T-cell (primary cell): ENCODE results near the gene MPZL2. TPM values are rescaled to one million over a fixed set of nuclear protein-coding genes. Genes with fewer than 3 reads are reported as not detected.

ENCODE experiments used
- ATAC-seq, 4 experiments: fragments of 200-7000 bp in 3 of 4; fragments of 150-1000 bp in 1 of 4; cut with Tn5 transposase; replicated peaks in 1 of 4; 1 replicate in 3 of 4; 2 replicates in 1 of 4; pipeline ENCODE4 v1.10.0; 2021; ENCODE audit warnings: moderate library complexity in 3 of 4, mild to moderate bottlenecking in 2 of 4, moderate number of reproducible peaks in 1 of 4
- CTCF ChIA-PET, 2 donors: fragments of 300-600 bp; sonication (Branson Sonifier 250); formaldehyde crosslinking; loops; one replicate each; lab custom pipeline; 2022; ENCODE audit warnings: antibody characterized with exemption in 2 of 2; lab: Charles Lee
- POLR2A ChIA-PET, 2 donors: fragments of 300-600 bp; sonication (Branson Sonifier 250); formaldehyde crosslinking; loops; one replicate each; lab custom pipeline; 2022; ENCODE audit warnings: antibody characterized with exemption in 2 of 2; lab: Charles Lee
- DNase-seq, 35 experiments: peaks; one replicate each; pipeline versions ENCODE4 v3.0.0 to v3.0.0-alpha.2; 2013 to 2023
- H3K27ac ChIP-seq: one replicate; pipeline ENCODE4 v1.5.1; 2013; ENCODE audit warnings: low read length
- H3K27me3 ChIP-seq, 2 experiments: replicated peaks in 1 of 2; 1 replicate in 1 of 2; 2 replicates in 1 of 2; pipeline versions ENCODE4 v1.6.1 to v1.7.0; 2013; ENCODE audit warnings: low read length in 1 of 2, mixed read lengths in 1 of 2; ENCODE audit not compliant: control insufficient read depth in 2 of 2, insufficient read depth in 2 of 2; ENCODE audit errors: extremely low read depth in 1 of 2
- H3K36me3 ChIP-seq, 2 donors: 1 replicate in 1 of 2; 2 replicates in 1 of 2; pipeline versions ENCODE4 v1.6.1 to v1.7.0; 2013; ENCODE audit warnings: low read length in 1 of 2; ENCODE audit not compliant: control insufficient read depth in 2 of 2, insufficient read depth in 1 of 2; ENCODE audit errors: extremely low read depth in 1 of 2
- H3K4me1 ChIP-seq, 2 experiments: 1 replicate in 1 of 2; 2 replicates in 1 of 2; pipeline versions ENCODE4 v1.6.1 to v1.7.0; 2013; ENCODE audit warnings: low read length in 2 of 2, mixed read lengths in 1 of 2; ENCODE audit not compliant: insufficient read depth in 2 of 2, control insufficient read depth in 1 of 2; ENCODE audit errors: extremely low read depth in 1 of 2
- H3K4me3 ChIP-seq, 2 donors: 1 replicate in 1 of 2; 2 replicates in 1 of 2; pipeline versions ENCODE4 v1.5.1 to v1.7.0; 2013; ENCODE audit warnings: mild to moderate bottlenecking in 2 of 2, low read length in 1 of 2, moderate library complexity in 1 of 2; ENCODE audit not compliant: control insufficient read depth in 1 of 2; ENCODE audit errors: extremely low read depth in 1 of 2
- H3K9me3 ChIP-seq: 2 replicates; pipeline ENCODE4 v1.7.0; 2013
- H3K27ac Mint-ChIP-seq, 2 donors: one replicate each; pipeline ENCODE4 v1.8.0; 2020 to 2021; ENCODE audit warnings: mild to moderate bottlenecking in 2 of 2, mixed read lengths in 2 of 2
- H3K27me3 Mint-ChIP-seq, 2 donors: one replicate each; pipeline ENCODE4 v1.8.0; 2021 to 2022; ENCODE audit warnings: mixed read lengths in 2 of 2
- H3K36me3 Mint-ChIP-seq: one replicate; pipeline ENCODE4 v1.8.0; 2021; ENCODE audit warnings: mixed read lengths
- H3K4me1 Mint-ChIP-seq, 3 donors: one replicate each; pipeline ENCODE4 v1.8.0; 2020 to 2022; ENCODE audit warnings: mixed read lengths in 3 of 3, mild to moderate bottlenecking in 1 of 3
- H3K4me3 Mint-ChIP-seq, 3 donors: one replicate each; pipeline ENCODE4 v1.8.0; 2020 to 2022; ENCODE audit warnings: mild to moderate bottlenecking in 3 of 3, mixed read lengths in 3 of 3, moderate library complexity in 3 of 3
- H3K9me3 Mint-ChIP-seq, 3 donors: one replicate each; pipeline ENCODE4 v1.8.0; 2020 to 2022; ENCODE audit warnings: mixed read lengths in 3 of 3
- WGBS: methylation state at CpG from one replicate; pipeline ENCODE4 v1.1.5; 2013; ENCODE audit warnings: missing lambda C conversion rate; ENCODE audit not compliant: insufficient coverage; 5-methylcytosine and 5-hydroxymethylcytosine counted together
- total RNA-seq, 35 experiments: library from RNA in 6 of 35; stranded (reverse) in 6 of 35; fragments of 120-200 nt in 1 of 35; gene quantifications; one replicate each; pipeline versions ENCODE4 v1.2.1 to v1.2.4 and lab custom pipeline; 2013 to 2026

Gene MPZL2
- total RNA-seq, 5 donors from 2014 or later (not counting 1 experiment from before 2014, with no cell fraction given): 0.85 to 5.6 (median 2.0) TPM

- H3K36me3 ChIP-seq: no peaks in the 10 kb centered on the region
- no peak overlapping the region for H3K4me3 Mint-ChIP-seq
- peaks cover 0 to 3% of the 10 kb centered on the region in 2 donors for H3K27me3 Mint-ChIP-seq
- ChIA-PET CTCF (interaction anchor here (0.9 to 2.7 kb wide), 5 partner anchors 35 to 91 kb away, joined by 3 to 15 read pairs (median 4); partner anchors contain the start of gene JAML (in 1 of the 2)), POLR2A (interaction anchor here in 1 of 2 donors (0.6 kb wide), 2 partner anchors 45 to 49 kb away, joined by 3 read pairs; no protein-coding TSS in a partner anchor)
- H3K27ac Mint-ChIP-seq: no peak overlapping the region
- H3K27ac ChIP-seq: no peak overlapping the region
- H3K4me3 ChIP-seq: no peak overlapping the region
- peak in 6 of 35 experiments; percentile 9 to 42 (median 22) for DNase-seq
- no peaks in the 10 kb centered on the region for H3K27me3 ChIP-seq
- peak in 3 of 4 experiments; percentile 29 to 60 (median 36) for ATAC-seq
- H3K9me3 Mint-ChIP-seq: no peaks in the 10 kb centered on the region
- H3K9me3 ChIP-seq: no peaks in the 10 kb centered on the region
- H3K36me3 Mint-ChIP-seq: peaks cover 11% of the 10 kb centered on the region
- WGBS: 80% methylated on average over 1 of the region's 3 CpGs
- peaks cover 26 to 43% (median 30%) of the 10 kb centered on the region in 3 donors for H3K4me1 Mint-ChIP-seq
- peaks cover 8 to 13% of the 10 kb centered on the region in 2 experiments for H3K4me1 ChIP-seq
These were observed 3.7 kb downstream of the MPZL2 start for GRCh38 chr11:118260353-118260752.

GRCh38 chr11:118259138-118259537, 5.0 kb downstream of the MPZL2 start:
- no peaks in the 10 kb centered on the region for H3K9me3 Mint-ChIP-seq

GRCh38 chr11:118258410-118258809, 5.7 kb downstream of the MPZL2 start:
- ChIA-PET CTCF (interaction anchor here in 1 of 2 donors (1.3 to 2.7 kb wide), 2 partner anchors 60 to 107 kb away, joined by 3 to 15 read pairs; no protein-coding TSS in a partner anchor), POLR2A (no interaction called here)
- Histone ChIP-seq H3K9me3 (no peaks in the 10 kb centered on the region), H3K36me3 (no peaks in the 10 kb centered on the region), H3K4me3 (no peak overlapping the region), H3K27ac (no peak overlapping the region), H3K27me3 (no peaks in the 10 kb centered on the region), H3K4me1 (peaks cover 4 to 5% of the 10 kb centered on the region in 2 experiments)
- no peak for DNase-seq
- H3K4me1 Mint-ChIP-seq: peaks cover 13 to 27% (median 17%) of the 10 kb centered on the region in 3 donors
- peaks cover 0 to 3% of the 10 kb centered on the region in 2 donors for H3K27me3 Mint-ChIP-seq
- no peaks in the 10 kb centered on the region for H3K9me3 Mint-ChIP-seq
- no peak overlapping the region for H3K27ac Mint-ChIP-seq
- WGBS: no CpG with 5 or more reads among the region's 1 CpG
- ATAC-seq: peak in 2 of 4 experiments; percentile 29 to 30
- H3K36me3 Mint-ChIP-seq: peaks cover 12% of the 10 kb centered on the region
- no peak overlapping the region for H3K4me3 Mint-ChIP-seq

More at GRCh38 chr11:118259138-118259537, 5.0 kb downstream of the MPZL2 start:
- ATAC-seq (no peak), DNase-seq (no peak)
- Mint-ChIP-seq H3K4me1 (peaks cover 21 to 34% (median 25%) of the 10 kb centered on the region in 3 donors), H3K4me3 (no peak overlapping the region), H3K27me3 (peaks cover 0 to 3% of the 10 kb centered on the region in 2 donors), H3K27ac (no peak overlapping the region), H3K36me3 (peaks cover 12% of the 10 kb centered on the region)
- WGBS: no CpG with 5 or more reads among the region's 1 CpG
- CTCF ChIA-PET: interaction anchor here (0.6 to 2.7 kb wide), 7 partner anchors 25 to 107 kb away, joined by 3 to 15 read pairs (median 4); no protein-coding TSS in a partner anchor
- no peak overlapping the region for H3K27ac ChIP-seq
- no peak overlapping the region for H3K4me3 ChIP-seq
- POLR2A ChIA-PET: interaction anchor here in 1 of 2 donors (0.7 kb wide), 1 partner anchor 208 kb away, joined by 7 read pairs; no protein-coding TSS in a partner anchor
- no peaks in the 10 kb centered on the region for H3K27me3 ChIP-seq
- peaks cover 8 to 11% of the 10 kb centered on the region in 2 experiments for H3K4me1 ChIP-seq
- H3K9me3 ChIP-seq: no peaks in the 10 kb centered on the region
- no peaks in the 10 kb centered on the region for H3K36me3 ChIP-seq

GRCh38 chr11:118252688-118253087, 11.4 kb downstream of the MPZL2 start:
- WGBS: 33% methylated on average over 1 of the region's 3 CpGs
- Mint-ChIP-seq H3K36me3 (peaks cover 10% of the 10 kb centered on the region), H3K4me1 (peaks cover 26 to 41% (median 38%) of the 10 kb centered on the region in 3 donors), H3K9me3 (no peaks in the 10 kb centered on the region), H3K27ac (peak overlapping the region; percentile 99 to 100), H3K27me3 (peaks cover 0 to 2% of the 10 kb centered on the region in 2 donors), H3K4me3 (peak overlapping the region; percentile 98 to 99 (median 99))
- no peaks in the 10 kb centered on the region for H3K36me3 ChIP-seq
- peaks cover 6 to 10% of the 10 kb centered on the region in 2 experiments for H3K4me1 ChIP-seq
- ATAC-seq (no peak), DNase-seq (no peak)
- CTCF ChIA-PET: interaction anchor here in 1 of 2 donors (0.7 to 2.6 kb wide), 6 partner anchors 28 to 101 kb away, joined by 3 to 18 read pairs (median 4); partner anchors contain the start of gene JAML
- no peaks in the 10 kb centered on the region for H3K27me3 ChIP-seq
- POLR2A ChIA-PET: interaction anchor here (0.5 to 1.5 kb wide), 11 partner anchors 10 to 849 kb away, joined by 3 to 11 read pairs (median 5); partner anchors contain the start of genes CD3E (in 1 of the 2), DPAGT1 (in 1 of the 2), JAML (in 1 of the 2) and UBE4A (in 1 of the 2)
- H3K9me3 ChIP-seq: no peaks in the 10 kb centered on the region
- H3K27ac ChIP-seq: peak overlapping the region; percentile 98
- H3K4me3 ChIP-seq: peak overlapping the region in 1 of 2 donors; percentile 81

GRCh38 chr11:118251858-118252652, 12.0 kb downstream of the MPZL2 start, which contains the start of gene MPZL3:
Gene MPZL3 (minus strand): TSS chr11:118252365. CDS start chr11:118252294, 71 bp downstream.
- H3K27ac Mint-ChIP-seq: peak within 1 kb of the TSS; percentile 99 to 100
- H3K27ac ChIP-seq: peak within 1 kb of the TSS; percentile 98
- ATAC-seq (peak; percentile 72 to 89 (median 78)), DNase-seq (peak; percentile 70 to 96 (median 83))
- no peaks in the 10 kb centered on the region for H3K36me3 ChIP-seq
- H3K27me3 Mint-ChIP-seq: peaks cover 0 to 2% of the 10 kb centered on the region in 2 donors
- POLR2A ChIA-PET: interaction anchor here (0.5 to 1.5 kb wide), 21 partner anchors 10 to 850 kb away, joined by 3 to 11 read pairs (median 4); partner anchors contain the start of genes JAML (in 2 of the 2), CD3D (in 1 of the 2), CD3E (in 1 of the 2) and DPAGT1 (in 1 of the 2)
- CTCF ChIA-PET: interaction anchor here (0.6 to 2.6 kb wide), 14 partner anchors 10 to 154 kb away, joined by 3 to 18 read pairs (median 3); partner anchors contain the start of gene JAML (in 1 of the 2)
- H3K4me1 Mint-ChIP-seq: peaks cover 32 to 47% (median 44%) of the 10 kb centered on the region in 3 donors
- no peaks in the 10 kb centered on the region for H3K9me3 Mint-ChIP-seq
- 0% methylated on average over 21 of the region's 33 CpGs for WGBS
- no peaks in the 10 kb centered on the region for H3K9me3 ChIP-seq
- H3K36me3 Mint-ChIP-seq: peaks cover 12% of the 10 kb centered on the region
- H3K27me3 ChIP-seq: no peaks in the 10 kb centered on the region
- H3K4me1 ChIP-seq: peaks cover 6 to 14% of the 10 kb centered on the region in 2 experiments
- H3K4me3 Mint-ChIP-seq: peak within 1 kb of the TSS; percentile 98 to 99 (median 99)
- H3K4me3 ChIP-seq: peak within 1 kb of the TSS; percentile 81 to 93
